DND-41 (cell line): ENCODE measurements around the gene ERG28.

Source experiments
- ATAC-seq: fragments of 200-7000 bp; cut with Tn5 transposase; 3 replicates; pipeline ENCODE4 v1.9.1; 2021; ENCODE audit warnings: low read depth; ENCODE audit not compliant: insufficient read depth
- DNase-seq: peaks from one replicate; pipeline ENCODE4 v3.0.0-alpha.2; 2020
- H2AFZ ChIP-seq: 2 replicates; pipeline ENCODE4 v1.6.0; 2012; ENCODE audit warnings: low read depth, low read length
- H3K27ac ChIP-seq: 2 replicates; pipeline ENCODE4 v1.5.1; 2012; ENCODE audit warnings: low read length, inconsistent platforms
- H3K27me3 ChIP-seq: fragments of 200-600 bp; sonication (generic); 2 replicates; pipeline ENCODE4 v1.6.0; 2012; ENCODE audit warnings: low read length, mild to moderate bottlenecking, inconsistent platforms; ENCODE audit not compliant: insufficient read depth, poor library complexity
- H3K36me3 ChIP-seq: 2 replicates; pipeline ENCODE4 v1.5.1; 2012; ENCODE audit warnings: low read length, inconsistent platforms; ENCODE audit not compliant: insufficient read depth
- H3K4me1 ChIP-seq: 2 replicates; pipeline ENCODE4 v1.5.1; 2012; ENCODE audit warnings: mild to moderate bottlenecking, low read length; ENCODE audit not compliant: insufficient read depth
- H3K4me2 ChIP-seq: 2 replicates; pipeline ENCODE4 v1.6.0; 2012; ENCODE audit warnings: mild to moderate bottlenecking, moderate library complexity, low read length, inconsistent platforms; ENCODE audit not compliant: insufficient read depth
- H3K4me3 ChIP-seq, 2 experiments: fragments of 200-600 bp in 1 of 2; shearing (Covaris generic) in 1 of 2; 2 replicates each; pipeline ENCODE4 v1.5.1; 2012 to 2016; ENCODE audit warnings: inconsistent platforms in 2 of 2, low read length in 2 of 2, mild to moderate bottlenecking in 2 of 2, low read depth in 1 of 2, moderate library complexity in 1 of 2
- H3K79me2 ChIP-seq: 2 replicates; pipeline ENCODE4 v1.6.0; 2012; ENCODE audit warnings: low read length, inconsistent platforms; ENCODE audit not compliant: insufficient read depth
- H3K9ac ChIP-seq: 2 replicates; pipeline ENCODE4 v1.6.0; 2012; ENCODE audit warnings: low read depth, mild to moderate bottlenecking, inconsistent platforms, low read length, moderate library complexity
- H3K9me3 ChIP-seq: 2 replicates; pipeline ENCODE4 v1.5.1; 2012; ENCODE audit warnings: low read length, moderate library complexity, mild to moderate bottlenecking, inconsistent platforms; ENCODE audit not compliant: insufficient read depth, severe bottlenecking
- H4K20me1 ChIP-seq: 2 replicates; pipeline ENCODE4 v1.6.0; 2012; ENCODE audit warnings: low read length; ENCODE audit not compliant: insufficient read depth
- CTCF ChIP-seq: IDR thresholded peaks from 2 replicates; pipeline ENCODE4 v1.5.1; 2012; ENCODE audit warnings: borderline replicate concordance, low read length, moderate library complexity, mild to moderate bottlenecking; ENCODE audit not compliant: poor library complexity, severe bottlenecking; ENCODE audit errors: extremely low read depth
- EZH2 ChIP-seq: IDR thresholded peaks from 3 replicates; pipeline ENCODE4 v1.6.1; 2012; ENCODE audit warnings: borderline replicate concordance, low read depth, mild to moderate bottlenecking, moderate library complexity, low read length, inconsistent platforms; ENCODE audit not compliant: severe bottlenecking

ERG28 gene

GRCh38 chr14:75626863-75627262 is 33.8 kb downstream of the ERG28 start:
- Histone ChIP-seq H3K9ac (no peak overlapping the region), H2AFZ (no peak overlapping the region), H3K27me3 (peaks cover 24% of the 10 kb centered on the region), H3K4me3 (no peak overlapping the region), H3K79me2 (no peaks in the 10 kb centered on the region), H3K27ac (no peak overlapping the region), H3K4me1 (no peaks in the 10 kb centered on the region), H3K4me2 (no peak overlapping the region), H4K20me1 (no peaks in the 10 kb centered on the region), H3K36me3 (no peaks in the 10 kb centered on the region), H3K9me3 (no peaks in the 10 kb centered on the region)
- TF ChIP-seq CTCF (no peak), EZH2 (no peak)
- DNase-seq: no peak
- no peak for ATAC-seq

- TF ChIP-seq EZH2 (no peak), CTCF (no peak)
- H3K4me3 ChIP-seq: no peak overlapping the region
- no peak overlapping the region for H3K4me2 ChIP-seq
- H3K36me3 ChIP-seq: no peaks in the 10 kb centered on the region
- H2AFZ ChIP-seq: no peak overlapping the region
- ATAC-seq: no peak
- H3K79me2 ChIP-seq: no peaks in the 10 kb centered on the region
- no peak overlapping the region for H3K9ac ChIP-seq
- peaks cover 26% of the 10 kb centered on the region for H3K27me3 ChIP-seq
- no peaks in the 10 kb centered on the region for H3K9me3 ChIP-seq
- H3K4me1 ChIP-seq: no peaks in the 10 kb centered on the region
- DNase-seq: no peak
- H4K20me1 ChIP-seq: no peaks in the 10 kb centered on the region
- no peak overlapping the region for H3K27ac ChIP-seq
These were observed 34.3 kb downstream of the ERG28 start for GRCh38 chr14:75626396-75626795.

- Histone ChIP-seq H3K27me3 (peaks cover 26% of the 10 kb centered on the region), H3K4me2 (no peak overlapping the region), H4K20me1 (no peaks in the 10 kb centered on the region), H3K36me3 (no peaks in the 10 kb centered on the region), H2AFZ (no peak overlapping the region), H3K4me3 (no peak overlapping the region), H3K4me1 (no peaks in the 10 kb centered on the region), H3K27ac (no peak overlapping the region), H3K9ac (no peak overlapping the region), H3K9me3 (no peaks in the 10 kb centered on the region), H3K79me2 (no peaks in the 10 kb centered on the region)
- DNase-seq (no peak), ATAC-seq (no peak)
- TF ChIP-seq EZH2: no peak
These were observed 35.6 kb downstream of the ERG28 start for GRCh38 chr14:75625034-75625433.

GRCh38 chr14:75619548-75619947 is 41.1 kb downstream of the ERG28 start:
- Histone ChIP-seq H3K27me3 (peaks cover 15% of the 10 kb centered on the region), H3K4me1 (no peaks in the 10 kb centered on the region), H3K9ac (no peak overlapping the region), H3K4me2 (no peak overlapping the region), H4K20me1 (no peaks in the 10 kb centered on the region), H3K9me3 (no peaks in the 10 kb centered on the region), H3K27ac (no peak overlapping the region), H3K79me2 (no peaks in the 10 kb centered on the region), H3K36me3 (no peaks in the 10 kb centered on the region), H3K4me3 (no peak overlapping the region), H2AFZ (no peak overlapping the region)
- ATAC-seq: no peak
- TF ChIP-seq CTCF (no peak), EZH2 (no peak)
- DNase-seq: no peak
